HG03565 (cell line): ENCODE measurements around the gene KLHDC1.
"Not testable (repeated sequence)": the region's sequence is repeated elsewhere in the genome, so short reads cannot be mapped to it uniquely, and the experiment has no call there.

ENCODE experiments used
- ATAC-seq: cut with Tn5 transposase; IDR thresholded peaks from one replicate; pipeline ENCODE4 v1.9.1; 2021; ENCODE audit warnings: mild to moderate bottlenecking, moderate library complexity; ENCODE audit not compliant: unreplicated experiment

Gene KLHDC1

DNA sequence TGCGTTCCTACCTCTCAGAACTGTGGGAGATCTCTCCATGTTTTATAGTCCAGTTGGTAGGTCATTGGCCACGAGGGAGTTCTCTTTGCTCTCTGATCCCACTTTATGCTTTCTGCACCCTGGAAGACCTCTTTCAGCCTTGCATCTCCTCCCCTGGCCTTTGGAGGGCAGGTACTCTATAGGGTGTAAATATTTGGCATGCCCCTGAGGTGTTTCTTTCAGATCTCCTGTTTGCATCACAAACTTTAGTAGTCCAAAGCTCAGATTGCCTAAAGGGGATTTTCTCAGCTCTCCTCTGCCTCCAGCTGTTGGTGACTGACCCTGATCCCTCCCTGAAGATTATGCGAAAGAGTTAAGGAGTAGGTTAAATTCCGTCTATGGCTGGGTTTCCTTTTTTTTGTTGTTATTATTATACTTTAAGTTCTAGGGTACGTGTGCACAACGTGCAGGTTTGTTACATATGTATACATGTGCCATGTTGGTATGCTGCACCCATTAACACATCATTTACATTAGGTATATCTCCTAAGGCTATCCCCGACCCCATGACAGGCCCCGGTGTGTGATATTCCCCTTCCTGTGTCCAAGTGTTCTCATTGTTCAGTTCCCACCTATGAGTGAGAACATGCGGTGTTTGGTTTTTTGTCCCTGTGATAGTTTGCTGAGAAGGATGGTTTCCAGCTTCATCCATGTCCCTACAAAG lies 29.0 kb downstream of the KLHDC1 start:
- ATAC-seq = not testable (repeated sequence)

- no peak for ATAC-seq
Observed at GRCh38 chr14:49727171-49727570, 34.3 kb downstream of the KLHDC1 start.

DNA sequence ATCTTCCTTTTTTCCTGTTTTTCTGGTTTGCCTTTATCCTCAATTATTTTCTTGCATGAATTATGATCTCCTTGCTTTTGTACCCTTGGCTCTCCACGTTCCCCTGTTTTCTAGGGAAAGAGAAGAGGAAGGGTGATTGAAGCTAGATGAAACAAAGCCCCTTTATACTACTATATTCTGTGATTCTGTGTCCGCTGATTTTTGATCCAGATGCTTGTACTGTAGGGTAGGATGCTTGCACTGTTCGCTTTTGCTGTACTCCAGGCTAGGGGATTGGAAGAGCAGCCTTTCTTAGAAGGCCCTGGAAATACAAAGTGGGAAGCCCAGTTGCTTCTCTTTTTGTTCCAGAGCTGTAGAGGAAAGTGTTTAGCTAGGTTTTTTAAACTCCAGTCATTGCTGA lies 40.0 kb downstream of the KLHDC1 start:
- ATAC-seq = no peak

DNA sequence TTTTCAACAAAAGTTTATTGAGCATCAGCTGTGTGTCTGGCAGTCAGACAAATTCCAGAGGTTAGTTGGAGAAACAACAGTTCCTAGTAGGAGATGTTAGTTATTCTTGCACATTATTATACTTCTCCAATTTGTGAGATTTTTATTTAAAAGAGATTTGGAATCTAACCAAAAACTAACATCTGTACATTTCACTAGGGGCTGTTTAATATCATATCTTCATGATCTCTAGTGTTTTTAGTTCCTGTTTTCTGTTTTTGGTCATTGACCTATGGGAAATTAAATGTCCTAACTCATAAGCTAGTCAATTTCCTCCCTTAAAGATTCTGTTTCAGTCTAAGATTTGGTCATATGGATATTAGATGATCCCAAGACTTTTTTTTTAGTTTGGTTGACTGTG lies 40.9 kb downstream of the KLHDC1 start:
- no peak for ATAC-seq

DNA sequence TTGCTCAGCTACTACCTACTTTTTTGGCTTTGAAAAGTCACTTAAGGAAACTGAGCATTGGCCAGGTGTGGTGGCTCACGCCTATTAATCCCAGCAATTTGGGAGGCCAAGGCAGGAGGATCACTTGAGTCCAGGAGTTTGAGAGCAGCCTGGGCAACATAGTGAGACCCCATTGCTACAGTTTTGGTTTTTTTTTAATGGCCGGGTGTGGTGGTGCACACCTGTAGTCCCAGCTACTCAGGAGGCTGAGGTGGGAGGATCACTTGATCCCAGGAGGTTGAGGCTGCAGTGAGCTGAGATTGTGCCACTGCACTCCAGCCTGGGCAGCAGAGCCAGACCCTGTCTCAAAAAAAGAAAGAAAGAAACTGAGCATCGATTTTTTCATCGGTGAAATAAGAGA lies 42.7 kb downstream of the KLHDC1 start:
- not testable (repeated sequence) for ATAC-seq

- no peak for ATAC-seq
Observed at GRCh38 chr14:49745191-49745590, 52.3 kb downstream of the KLHDC1 start.

DNA sequence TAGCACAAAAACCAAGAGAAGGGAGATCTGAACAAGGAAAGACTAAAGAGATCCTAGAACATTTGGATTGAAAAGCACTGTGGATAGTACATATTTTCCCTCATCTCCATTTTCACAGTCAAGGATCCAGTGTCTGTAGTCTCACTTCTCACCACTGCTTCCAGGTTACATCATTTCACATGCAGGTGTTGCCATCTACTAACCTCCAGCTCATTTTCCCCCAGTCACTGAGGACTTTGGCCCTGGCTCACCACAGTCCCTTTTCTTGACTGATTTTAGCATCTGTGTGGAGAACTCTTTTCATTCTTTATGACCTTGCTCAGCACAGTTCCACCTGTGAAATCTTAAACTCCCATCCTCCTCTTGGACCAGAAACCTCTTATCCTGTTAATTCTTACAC lies 53.6 kb downstream of the KLHDC1 start:
- not testable (repeated sequence) for ATAC-seq

GRCh38 chr14:49754570-49755097 lies 61.7 kb downstream of the KLHDC1 start:
- ATAC-seq = no peak

DNA sequence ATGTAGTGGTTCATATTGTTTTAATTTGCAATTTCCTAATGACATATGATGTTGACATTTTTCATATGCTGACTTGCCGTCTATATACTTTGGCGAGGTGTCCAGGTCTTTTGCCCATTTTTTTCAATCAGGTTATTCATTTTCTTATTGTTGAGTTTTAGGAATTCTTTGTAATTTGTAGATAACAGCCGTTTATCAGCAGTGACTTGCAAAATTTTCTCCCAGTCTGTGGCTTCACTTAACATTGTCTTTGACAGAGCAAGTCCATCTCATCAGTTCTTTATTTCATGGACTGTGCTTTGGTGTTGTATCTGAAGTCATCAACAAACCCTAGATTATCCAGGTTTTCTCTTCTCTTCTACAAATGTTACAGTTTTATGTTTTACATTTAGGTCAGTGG lies 62.5 kb downstream of the KLHDC1 start:
- no peak for ATAC-seq

DNA sequence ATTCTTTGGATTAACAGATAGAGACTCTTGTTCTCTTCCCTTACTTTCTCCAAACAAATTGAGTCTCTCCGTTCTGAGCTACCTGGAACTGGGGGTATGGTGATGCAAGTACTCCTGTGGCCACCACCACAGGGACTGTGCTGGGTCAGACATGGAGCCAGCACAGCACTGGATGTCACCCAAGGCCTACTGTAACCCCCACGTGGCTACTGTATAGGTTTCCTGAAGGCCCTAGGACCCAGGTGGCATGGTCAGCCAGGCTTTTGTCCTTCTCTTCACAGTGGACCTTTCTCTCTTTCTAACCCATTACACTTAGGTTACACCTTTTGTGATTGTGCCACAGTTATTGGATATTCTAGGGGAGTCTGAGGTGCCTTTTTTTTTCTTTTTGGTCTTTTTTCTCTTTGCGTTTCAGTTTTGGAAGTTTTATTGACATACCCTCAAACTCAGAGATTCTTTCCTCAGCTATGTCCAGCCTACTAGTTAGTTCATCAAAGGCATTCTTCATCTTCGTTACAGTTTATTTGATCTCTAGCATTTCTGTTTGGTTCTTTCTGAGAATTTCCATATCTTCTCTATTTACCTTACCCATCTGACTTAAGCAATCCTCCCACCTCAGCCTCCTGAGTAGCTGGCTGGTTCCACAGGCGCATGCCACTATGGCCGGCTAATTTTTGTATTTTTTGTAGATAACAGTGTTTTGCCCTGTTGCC lies 69.1 kb downstream of the KLHDC1 start:
- ATAC-seq = no peak

DNA sequence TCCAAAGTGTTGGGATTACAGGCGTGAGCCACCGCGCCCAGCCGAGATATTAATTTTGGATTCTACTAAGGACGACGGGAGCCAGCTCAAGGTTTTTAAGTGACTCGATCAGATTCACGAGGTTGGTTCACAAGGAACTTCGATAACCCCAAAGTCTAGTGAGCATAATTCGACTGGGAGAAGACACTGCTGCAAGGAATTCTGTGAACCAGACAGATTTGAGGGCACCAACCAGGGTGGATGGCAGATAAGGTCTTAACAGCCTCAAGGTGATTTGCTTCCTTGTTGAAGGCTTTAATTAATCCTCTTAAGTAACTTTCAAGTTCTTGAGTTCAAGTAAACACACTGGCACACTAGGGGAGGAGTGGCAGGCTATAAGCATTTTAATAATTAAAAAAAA lies 73.9 kb downstream of the KLHDC1 start:
- ATAC-seq = no peak

GRCh38 chr14:49767270-49767570 lies 74.3 kb downstream of the KLHDC1 start:
- ATAC-seq = no peak

DNA sequence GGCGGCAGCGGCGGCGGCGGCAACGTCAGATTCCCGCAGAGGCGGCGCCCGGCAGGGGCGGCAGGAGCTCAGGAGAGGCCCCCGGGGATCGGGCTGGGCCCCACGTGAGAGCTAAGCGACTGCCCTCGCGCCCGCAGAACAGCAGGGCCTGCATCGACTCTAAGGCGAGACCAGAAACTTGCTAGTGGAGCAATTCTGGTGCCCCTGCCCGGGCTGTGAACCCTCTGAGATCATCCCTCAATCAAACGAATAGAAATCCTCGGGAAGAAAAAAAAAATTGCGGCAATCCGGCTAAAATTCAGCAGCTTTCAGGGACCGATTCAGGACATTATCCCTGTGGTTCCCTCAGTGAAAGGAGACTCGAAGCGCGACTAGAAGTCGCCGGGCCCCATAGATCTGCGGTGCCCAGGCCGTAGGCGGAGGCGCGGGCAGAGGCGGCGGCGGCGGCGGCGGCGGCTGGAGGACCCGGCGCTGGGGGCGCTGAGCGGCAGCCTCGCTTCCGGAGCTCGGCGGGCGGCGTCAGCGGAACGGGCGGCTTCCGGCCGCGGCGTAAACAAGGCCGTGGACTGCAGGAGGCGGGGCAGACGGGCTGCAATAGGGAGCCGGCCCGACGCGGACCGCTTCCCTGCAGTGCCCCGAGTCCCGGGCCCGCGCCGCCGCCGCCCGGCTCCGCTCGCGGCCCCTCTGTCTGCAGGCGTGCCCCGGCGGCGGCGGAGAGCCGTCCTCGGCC lies 74.8 kb downstream of the KLHDC1 start, which contains the start of gene KLHDC2:
Gene KLHDC2 (plus strand): TSS at position 583 of the 730 bp plus-strand sequence. CDS start 316 bp downstream, outside the sequence.
- peak; percentile 89 for ATAC-seq

DNA sequence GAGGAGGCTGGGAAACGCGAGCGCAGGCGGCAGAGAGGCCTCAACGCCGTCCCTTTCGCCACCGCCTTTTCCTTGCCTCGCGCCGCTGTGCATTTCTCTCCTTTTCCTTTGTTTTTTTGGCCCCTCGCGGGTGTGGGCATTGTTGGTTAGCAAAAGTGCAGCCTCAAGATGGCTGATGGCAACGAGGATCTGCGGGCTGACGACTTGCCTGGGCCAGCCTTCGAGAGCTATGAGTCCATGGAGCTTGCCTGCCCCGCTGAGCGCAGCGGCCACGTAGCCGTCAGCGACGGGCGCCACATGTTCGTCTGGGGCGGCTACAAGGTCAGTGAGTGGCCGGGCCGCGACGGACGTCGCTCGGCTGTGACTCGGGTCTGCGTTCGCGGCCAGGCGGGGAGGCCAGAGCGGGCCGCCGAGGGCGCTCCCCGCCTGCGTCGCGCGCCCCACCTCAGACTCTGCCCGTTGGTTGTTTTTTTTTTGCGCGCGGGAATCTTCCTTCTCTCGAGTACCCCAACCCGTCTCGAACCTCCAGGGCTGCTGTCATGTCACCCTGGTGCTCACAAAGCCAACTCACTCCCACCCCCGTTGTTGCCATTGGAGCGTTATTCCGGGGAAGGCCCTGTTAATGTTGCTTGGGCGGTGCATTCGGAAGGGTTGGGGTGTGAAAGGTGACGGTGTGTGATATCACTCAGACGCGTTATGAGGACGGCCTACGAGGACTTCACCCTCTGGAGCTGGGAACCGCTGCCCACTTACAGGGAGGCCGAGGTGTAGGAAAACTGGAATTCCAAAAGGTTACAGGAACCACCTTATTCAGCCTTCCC lies 75.6 kb downstream of the KLHDC1 start:
- no peak for ATAC-seq

GRCh38 chr14:49769171-49769570 lies 76.3 kb downstream of the KLHDC1 start:
- ATAC-seq = no peak

DNA sequence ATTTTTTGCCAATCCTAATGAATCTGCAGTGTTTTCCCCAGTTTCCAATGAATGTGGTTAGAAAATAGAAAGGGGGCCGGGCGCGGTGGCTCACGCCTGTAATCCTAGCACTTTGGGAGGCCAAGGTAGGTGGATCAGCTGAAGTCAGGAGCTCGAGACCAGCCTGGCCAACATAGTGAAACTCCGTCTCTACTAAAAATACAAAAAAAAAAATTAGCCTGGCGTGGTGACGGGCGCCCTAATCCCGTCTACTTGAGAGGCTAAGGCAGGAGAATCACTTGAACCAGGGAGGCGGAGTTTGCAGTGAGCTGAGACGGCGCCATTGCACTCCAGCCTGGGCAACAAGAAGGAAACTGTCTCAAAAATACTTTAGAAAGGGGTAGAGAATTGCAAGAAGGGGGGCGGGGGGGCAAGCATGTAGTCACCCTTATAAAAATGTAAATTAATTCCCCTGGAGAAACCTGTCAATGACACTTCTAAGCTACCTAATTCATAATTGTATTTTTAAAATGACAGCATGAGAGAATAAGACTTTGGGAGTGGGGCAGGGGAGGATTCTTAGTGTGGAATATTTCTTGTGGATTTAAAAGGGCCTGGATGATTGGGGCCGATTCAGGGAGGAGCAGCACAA lies 76.8 kb downstream of the KLHDC1 start:
- ATAC-seq = no peak

DNA sequence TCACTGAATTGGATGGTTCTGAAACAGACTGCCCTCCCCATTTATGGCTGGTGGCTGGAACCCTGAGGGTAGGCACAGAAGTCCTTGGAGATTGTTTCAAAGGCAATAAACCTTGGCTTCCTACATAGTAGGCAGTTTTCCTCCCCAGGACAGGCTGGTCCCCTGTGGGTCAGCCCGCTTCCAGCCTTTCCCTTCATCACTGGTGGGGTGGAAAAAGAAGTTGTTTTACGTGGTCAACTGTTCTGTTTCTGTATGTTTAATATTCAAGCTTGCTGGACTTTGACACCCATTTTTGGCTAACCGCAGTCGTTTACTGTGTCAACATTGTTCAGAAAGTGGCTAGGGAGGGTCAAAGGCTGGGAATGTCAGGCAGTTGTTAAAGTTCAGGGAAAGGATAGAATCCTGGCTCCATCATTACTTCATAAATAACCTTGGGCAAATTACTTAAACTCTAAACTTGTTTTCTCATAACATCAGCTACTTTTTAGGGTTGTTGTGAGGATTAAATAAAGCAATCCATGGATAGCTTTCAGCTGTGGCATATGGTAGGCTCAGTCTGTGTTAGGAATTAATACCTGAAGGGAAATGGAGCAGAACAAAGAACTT lies 77.4 kb downstream of the KLHDC1 start:
- ATAC-seq = no peak

- ATAC-seq = not testable (repeated sequence)
Observed at GRCh38 chr14:49771691-49772090, 78.8 kb downstream of the KLHDC1 start.

DNA sequence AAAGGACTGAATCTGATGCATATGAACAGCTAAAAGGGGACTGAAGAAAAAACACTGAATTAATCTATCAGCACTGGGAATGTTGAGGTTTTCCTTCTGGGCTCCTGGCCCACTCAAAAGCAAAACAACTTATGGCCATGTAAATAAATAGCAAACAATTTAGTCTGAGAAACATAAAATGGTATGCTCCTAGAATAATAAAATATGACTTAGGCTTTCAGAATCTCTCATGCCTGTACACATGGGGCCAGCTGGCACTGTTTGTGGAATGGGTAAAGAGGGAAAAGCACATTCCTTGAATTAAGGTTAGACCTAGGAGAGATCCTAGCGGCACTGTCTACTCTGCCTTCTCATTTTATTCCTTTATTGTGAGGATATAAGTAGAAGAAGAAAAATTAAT lies 81.2 kb downstream of the KLHDC1 start:
- ATAC-seq = no peak

GRCh38 chr14:49778421-49778820 lies 85.5 kb downstream of the KLHDC1 start:
- no peak for ATAC-seq
